ENCODE data around the gene OR51E2. TPM values are rescaled to one million over a fixed set of nuclear protein-coding genes. Genes with fewer than 3 reads are reported as not detected.

The OR51E2 gene
- total and polyA plus RNA-seq, 2 donors (not counting 1 experiment from before 2014, with no cell fraction given), result not detected

DNA sequence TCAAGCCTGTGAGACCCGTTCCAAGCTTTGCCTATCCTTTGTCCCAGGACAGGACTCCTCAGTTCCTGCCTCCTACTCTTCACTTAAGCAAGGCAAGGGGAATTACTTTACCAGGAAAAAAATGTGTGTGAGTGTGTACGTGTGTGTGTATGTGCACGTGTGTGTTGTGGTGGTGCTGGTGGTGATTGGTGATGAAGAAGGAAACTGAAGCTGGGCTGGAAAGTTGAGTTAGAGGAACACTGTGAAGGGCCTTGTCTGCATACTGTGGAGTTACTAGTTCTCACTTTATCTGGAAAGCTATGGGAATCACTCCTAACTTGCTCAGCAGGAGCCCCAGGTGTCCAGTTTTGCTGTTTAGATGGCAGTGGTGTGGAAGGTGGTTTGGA, 60.0 kb downstream of the OR51E2 start:
- H2AFZ ChIP-seq (ENCODE audit: insufficient read depth, low read depth, low read length, poor library complexity, severe bottlenecking), result no peak overlapping the region
- no peak for DNase-seq

More for the DNA sequence above, 60.0 kb downstream of the OR51E2 start:
- POLR2A ChIA-PET, result no interaction called here
- Mint-ChIP-seq H3K27ac (no peak overlapping the region), H3K27me3 (peaks cover 17% of the 10 kb centered on the region), H3K4me3 (no peak overlapping the region), H3K4me1 (no peaks in the 10 kb centered on the region), H3K9me3 (ENCODE audit: insufficient read depth) (no peaks in the 10 kb centered on the region)
- CTCF ChIA-PET, result interaction anchor here (0.5 to 3.1 kb wide), 18 partner anchors 8 to 1716 kb away, joined by 3 to 24 read pairs (median 5); partner anchors contain the start of gene OR52N2
- H3K4me1 ChIP-seq (ENCODE audit: control insufficient read depth in 2 of 2, insufficient read depth in 2 of 2, low read length in 2 of 2), result peaks cover 0 to 3% of the 10 kb centered on the region in 2 donors
- H4K20me1 ChIP-seq (ENCODE audit: control insufficient read depth, insufficient read depth, low read length, poor library complexity, severe bottlenecking), result no peaks in the 10 kb centered on the region
- TF ChIP-seq, protein P1, sequence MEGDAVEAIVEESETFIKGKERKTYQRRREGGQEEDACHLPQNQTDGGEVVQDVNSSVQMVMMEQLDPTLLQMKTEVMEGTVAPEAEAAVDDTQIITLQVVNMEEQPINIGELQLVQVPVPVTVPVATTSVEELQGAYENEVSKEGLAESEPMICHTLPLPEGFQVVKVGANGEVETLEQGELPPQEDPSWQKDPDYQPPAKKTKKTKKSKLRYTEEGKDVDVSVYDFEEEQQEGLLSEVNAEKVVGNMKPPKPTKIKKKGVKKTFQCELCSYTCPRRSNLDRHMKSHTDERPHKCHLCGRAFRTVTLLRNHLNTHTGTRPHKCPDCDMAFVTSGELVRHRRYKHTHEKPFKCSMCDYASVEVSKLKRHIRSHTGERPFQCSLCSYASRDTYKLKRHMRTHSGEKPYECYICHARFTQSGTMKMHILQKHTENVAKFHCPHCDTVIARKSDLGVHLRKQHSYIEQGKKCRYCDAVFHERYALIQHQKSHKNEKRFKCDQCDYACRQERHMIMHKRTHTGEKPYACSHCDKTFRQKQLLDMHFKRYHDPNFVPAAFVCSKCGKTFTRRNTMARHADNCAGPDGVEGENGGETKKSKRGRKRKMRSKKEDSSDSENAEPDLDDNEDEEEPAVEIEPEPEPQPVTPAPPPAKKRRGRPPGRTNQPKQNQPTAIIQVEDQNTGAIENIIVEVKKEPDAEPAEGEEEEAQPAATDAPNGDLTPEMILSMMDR (IDR thresholded peaks at IDR 0.05), result no peak
- no peak for TF ChIP-seq EZH2 (IDR thresholded peaks at IDR 0.05; ENCODE audit: borderline replicate concordance, insufficient read depth, low read depth, low read length, poor library complexity, severe bottlenecking)
- H3K79me2 ChIP-seq (ENCODE audit: control insufficient read depth, insufficient read depth, low read length), result no peaks in the 10 kb centered on the region
- H3K36me3 ChIP-seq (replicated peaks in 1 of 2; ENCODE audit: control extremely low read depth in 1 of 2, control insufficient read depth in 1 of 2, extremely low read depth in 1 of 2, insufficient read depth in 2 of 2, low read length in 1 of 2), result no peaks in the 10 kb centered on the region
- H3K27me3 ChIP-seq (replicated peaks in 1 of 4; ENCODE audit: control extremely low read depth in 1 of 4, control insufficient read depth in 3 of 4, insufficient read depth in 4 of 4, low read length in 3 of 4), result peaks cover 0 to 10% (median 5%) of the 10 kb centered on the region in 4 experiments
- intact Hi-C loops (cut with micrococcal nuclease), result loop anchor here (2.0 to 5.0 kb wide), 2 partner anchors 1253 to 1715 kb away; no protein-coding TSS in a partner anchor
- no peak overlapping the region for H3K4me2 ChIP-seq (replicated peaks; ENCODE audit: low read depth, low read length, poor library complexity, severe bottlenecking)
- WGBS (ENCODE audit: insufficient coverage), result 73% methylated on average over 2 of the region's 3 CpGs
- no peak overlapping the region for H3K4me3 ChIP-seq (ENCODE audit: control extremely low read depth in 1 of 5, extremely low read depth in 1 of 5, insufficient read depth in 1 of 5, low read depth in 2 of 5, low read length in 4 of 5)
- no peak overlapping the region for H3K9ac ChIP-seq (ENCODE audit: low read length)
- no peak for ATAC-seq (ENCODE audit: low read depth)
- H3K9me3 ChIP-seq (ENCODE audit: control extremely low read depth in 1 of 3, control insufficient read depth in 2 of 3, insufficient read depth in 1 of 3, low read length in 2 of 3), result peaks cover 0 to 5% (median 0%) of the 10 kb centered on the region in 3 donors
- H3K27ac ChIP-seq (ENCODE audit: low read length in 2 of 2), result no peak overlapping the region
